Lower leg skin (tissue), 3 donors: ENCODE data around the gene TAOK3.

Experiments
- POLR2A ChIP-seq, 2 donors: fragments of 450-650 bp; IDR thresholded peaks; one replicate each; pipeline ENCODE4 v1.6.1; 2016 to 2017; ENCODE audit warnings: antibody characterized with exemption in 2 of 2, mild to moderate bottlenecking in 1 of 2, moderate library complexity in 1 of 2
- TF ChIP-seq, protein P1 (sequence below), 3 donors: fragments of 450-650 bp; IDR thresholded peaks; one replicate each; pipeline ENCODE4 v1.5.1; 2016; ENCODE audit warnings: antibody characterized with exemption in 3 of 3, mild to moderate bottlenecking in 3 of 3, moderate library complexity in 2 of 3

DNA sequence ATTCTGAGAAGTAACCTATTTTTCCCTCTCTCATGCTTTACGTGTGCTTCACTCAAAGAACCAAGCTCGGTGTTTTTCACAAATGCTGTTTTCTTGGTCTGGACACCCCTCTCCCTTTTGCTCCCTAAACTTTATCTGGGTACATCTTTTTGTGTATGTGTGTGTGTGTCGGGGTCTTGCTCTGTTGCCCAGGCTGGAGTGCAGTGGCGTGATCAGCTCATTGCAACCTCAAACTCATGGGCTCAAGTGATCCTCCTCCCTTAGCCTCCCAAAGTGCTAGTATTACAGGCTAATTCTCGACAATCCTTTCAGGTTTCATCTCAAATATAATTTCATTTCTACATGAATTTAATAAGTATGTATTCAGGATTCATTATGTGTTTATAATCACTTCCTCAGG is 153.6 kb downstream of the TAOK3 start:
- TF ChIP-seq POLR2A (IDR thresholded peaks at IDR 0.05): no peak
- TF ChIP-seq, protein P1, sequence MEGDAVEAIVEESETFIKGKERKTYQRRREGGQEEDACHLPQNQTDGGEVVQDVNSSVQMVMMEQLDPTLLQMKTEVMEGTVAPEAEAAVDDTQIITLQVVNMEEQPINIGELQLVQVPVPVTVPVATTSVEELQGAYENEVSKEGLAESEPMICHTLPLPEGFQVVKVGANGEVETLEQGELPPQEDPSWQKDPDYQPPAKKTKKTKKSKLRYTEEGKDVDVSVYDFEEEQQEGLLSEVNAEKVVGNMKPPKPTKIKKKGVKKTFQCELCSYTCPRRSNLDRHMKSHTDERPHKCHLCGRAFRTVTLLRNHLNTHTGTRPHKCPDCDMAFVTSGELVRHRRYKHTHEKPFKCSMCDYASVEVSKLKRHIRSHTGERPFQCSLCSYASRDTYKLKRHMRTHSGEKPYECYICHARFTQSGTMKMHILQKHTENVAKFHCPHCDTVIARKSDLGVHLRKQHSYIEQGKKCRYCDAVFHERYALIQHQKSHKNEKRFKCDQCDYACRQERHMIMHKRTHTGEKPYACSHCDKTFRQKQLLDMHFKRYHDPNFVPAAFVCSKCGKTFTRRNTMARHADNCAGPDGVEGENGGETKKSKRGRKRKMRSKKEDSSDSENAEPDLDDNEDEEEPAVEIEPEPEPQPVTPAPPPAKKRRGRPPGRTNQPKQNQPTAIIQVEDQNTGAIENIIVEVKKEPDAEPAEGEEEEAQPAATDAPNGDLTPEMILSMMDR (IDR thresholded peaks at IDR 0.05): no peak
